ENCODE results near the gene AXIN1. TPM values are rescaled to one million over a fixed set of nuclear protein-coding genes. Genes with fewer than 3 reads are reported as not detected.

AXIN1 gene
- total RNA-seq, 1 experiment from 2014 or later, result 53.3 TPM

DNA sequence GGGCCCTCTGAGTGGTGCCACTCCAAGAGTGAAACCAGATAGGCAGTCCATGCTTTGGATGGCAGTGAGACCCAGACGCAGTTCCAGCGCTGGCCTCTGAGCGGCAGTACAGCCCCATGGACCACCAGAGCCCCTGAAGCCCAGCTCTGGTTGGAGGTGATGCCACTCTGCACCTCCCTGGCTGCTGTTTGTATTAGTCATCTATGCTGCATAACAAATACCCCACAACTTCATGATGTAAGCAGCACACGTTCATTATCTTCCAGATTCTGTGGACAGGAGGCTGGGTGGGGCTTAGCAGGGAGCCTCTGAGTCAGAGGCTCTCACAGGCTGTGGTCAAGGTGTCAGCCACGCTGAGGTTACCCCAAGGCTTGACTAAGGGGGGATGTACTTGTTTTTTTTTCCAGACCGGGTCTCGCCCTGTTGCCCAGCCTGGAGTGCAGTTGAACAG is 39.4 kb upstream of the AXIN1 start:
- H3K27me3 ChIP-seq (ENCODE audit: control insufficient read depth, insufficient read depth, low read length), result no peaks in the 10 kb centered on the region
- no peak overlapping the region for H3K27ac ChIP-seq (ENCODE audit: low read length)
- TF ChIP-seq, protein P1, sequence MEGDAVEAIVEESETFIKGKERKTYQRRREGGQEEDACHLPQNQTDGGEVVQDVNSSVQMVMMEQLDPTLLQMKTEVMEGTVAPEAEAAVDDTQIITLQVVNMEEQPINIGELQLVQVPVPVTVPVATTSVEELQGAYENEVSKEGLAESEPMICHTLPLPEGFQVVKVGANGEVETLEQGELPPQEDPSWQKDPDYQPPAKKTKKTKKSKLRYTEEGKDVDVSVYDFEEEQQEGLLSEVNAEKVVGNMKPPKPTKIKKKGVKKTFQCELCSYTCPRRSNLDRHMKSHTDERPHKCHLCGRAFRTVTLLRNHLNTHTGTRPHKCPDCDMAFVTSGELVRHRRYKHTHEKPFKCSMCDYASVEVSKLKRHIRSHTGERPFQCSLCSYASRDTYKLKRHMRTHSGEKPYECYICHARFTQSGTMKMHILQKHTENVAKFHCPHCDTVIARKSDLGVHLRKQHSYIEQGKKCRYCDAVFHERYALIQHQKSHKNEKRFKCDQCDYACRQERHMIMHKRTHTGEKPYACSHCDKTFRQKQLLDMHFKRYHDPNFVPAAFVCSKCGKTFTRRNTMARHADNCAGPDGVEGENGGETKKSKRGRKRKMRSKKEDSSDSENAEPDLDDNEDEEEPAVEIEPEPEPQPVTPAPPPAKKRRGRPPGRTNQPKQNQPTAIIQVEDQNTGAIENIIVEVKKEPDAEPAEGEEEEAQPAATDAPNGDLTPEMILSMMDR (IDR thresholded peaks at IDR 0.05), result peak; percentile 93
- no peak for TF ChIP-seq TCF7L2 (IDR thresholded peaks at IDR 0.05; ENCODE audit: low read depth, low read length)
- TF ChIP-seq, protein P2, sequence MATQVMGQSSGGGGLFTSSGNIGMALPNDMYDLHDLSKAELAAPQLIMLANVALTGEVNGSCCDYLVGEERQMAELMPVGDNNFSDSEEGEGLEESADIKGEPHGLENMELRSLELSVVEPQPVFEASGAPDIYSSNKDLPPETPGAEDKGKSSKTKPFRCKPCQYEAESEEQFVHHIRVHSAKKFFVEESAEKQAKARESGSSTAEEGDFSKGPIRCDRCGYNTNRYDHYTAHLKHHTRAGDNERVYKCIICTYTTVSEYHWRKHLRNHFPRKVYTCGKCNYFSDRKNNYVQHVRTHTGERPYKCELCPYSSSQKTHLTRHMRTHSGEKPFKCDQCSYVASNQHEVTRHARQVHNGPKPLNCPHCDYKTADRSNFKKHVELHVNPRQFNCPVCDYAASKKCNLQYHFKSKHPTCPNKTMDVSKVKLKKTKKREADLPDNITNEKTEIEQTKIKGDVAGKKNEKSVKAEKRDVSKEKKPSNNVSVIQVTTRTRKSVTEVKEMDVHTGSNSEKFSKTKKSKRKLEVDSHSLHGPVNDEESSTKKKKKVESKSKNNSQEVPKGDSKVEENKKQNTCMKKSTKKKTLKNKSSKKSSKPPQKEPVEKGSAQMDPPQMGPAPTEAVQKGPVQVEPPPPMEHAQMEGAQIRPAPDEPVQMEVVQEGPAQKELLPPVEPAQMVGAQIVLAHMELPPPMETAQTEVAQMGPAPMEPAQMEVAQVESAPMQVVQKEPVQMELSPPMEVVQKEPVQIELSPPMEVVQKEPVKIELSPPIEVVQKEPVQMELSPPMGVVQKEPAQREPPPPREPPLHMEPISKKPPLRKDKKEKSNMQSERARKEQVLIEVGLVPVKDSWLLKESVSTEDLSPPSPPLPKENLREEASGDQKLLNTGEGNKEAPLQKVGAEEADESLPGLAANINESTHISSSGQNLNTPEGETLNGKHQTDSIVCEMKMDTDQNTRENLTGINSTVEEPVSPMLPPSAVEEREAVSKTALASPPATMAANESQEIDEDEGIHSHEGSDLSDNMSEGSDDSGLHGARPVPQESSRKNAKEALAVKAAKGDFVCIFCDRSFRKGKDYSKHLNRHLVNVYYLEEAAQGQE (IDR thresholded peaks at IDR 0.05; ENCODE audit: insufficient read depth in 1 of 2, low read depth in 2 of 2, low read length in 1 of 2), result no peak
- ATAC-seq (peak; percentile 71), DNase-seq (ENCODE audit: low read depth, low spot score) (no peak)
- POLR2A ChIA-PET, result interaction anchor here (0.7 kb wide), 1 partner anchor 101 kb away, joined by 3 read pairs; no protein-coding TSS in a partner anchor
- intact Hi-C loops (cut with micrococcal nuclease; ENCODE audit: unreplicated experiment), result loop anchor here (5.0 kb wide), 1 partner anchor 105 kb away; no protein-coding TSS in a partner anchor
- in situ Hi-C loops (cut with HindIII; ENCODE audit: low pct_unique_long_range_greater_than_20kb, low sequenced_read_pairs), result no loop called here
- H3K36me3 ChIP-seq (ENCODE audit: control insufficient read depth, insufficient read depth, low read length), result no peaks in the 10 kb centered on the region
- H3K9me3 ChIP-seq (ENCODE audit: control insufficient read depth, insufficient read depth, low read depth, low read length), result no peaks in the 10 kb centered on the region
- no peak overlapping the region for H3K4me3 ChIP-seq (ENCODE audit: low read depth in 2 of 2, low read length in 2 of 2)
- peaks cover 17% of the 10 kb centered on the region for H3K4me1 ChIP-seq (ENCODE audit: control insufficient read depth, insufficient read depth, low read length)
- CTCF ChIA-PET, result interaction anchor here (0.7 kb wide), 3 partner anchors 103 to 133 kb away, joined by 4 read pairs; no protein-coding TSS in a partner anchor
- no TSS peak for BruUV-seq (replicated peaks)

DNA sequence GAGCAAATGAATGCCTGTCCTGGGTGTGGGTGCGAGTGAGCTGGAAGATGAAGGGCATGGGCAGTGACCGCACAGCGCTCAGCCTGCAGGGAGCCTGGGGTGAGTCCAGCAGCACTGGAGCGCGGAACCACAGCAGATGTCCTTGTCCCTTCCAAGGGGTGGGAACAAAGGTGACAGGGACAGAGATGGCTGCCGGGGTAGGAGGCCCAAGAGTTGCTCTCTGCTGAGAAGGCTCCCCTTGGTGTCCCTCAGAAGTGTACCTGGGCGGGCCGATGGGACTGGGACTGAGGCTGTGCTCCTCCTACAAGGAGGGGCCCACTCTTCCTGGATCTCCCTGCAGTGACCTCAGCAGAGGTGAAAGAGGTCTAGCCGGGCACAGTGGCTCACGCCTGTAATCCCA is 36.8 kb upstream of the AXIN1 start:
- no peak overlapping the region for H3K4me3 ChIP-seq (ENCODE audit: low read depth in 2 of 2, low read length in 2 of 2)
- CTCF ChIA-PET, result no interaction called here
- TF ChIP-seq SIN3A (IDR thresholded peaks at IDR 0.05; ENCODE audit: borderline replicate concordance, insufficient read depth, low read depth, low read length), result no peak
- TF ChIP-seq, protein P1 (IDR thresholded peaks at IDR 0.05), result no peak
- TF ChIP-seq TCF7L2 (IDR thresholded peaks at IDR 0.05; ENCODE audit: low read depth, low read length), result no peak
- TF ChIP-seq POLR2AphosphoS5 (IDR thresholded peaks at IDR 0.05; ENCODE audit: low read depth, low read length), result no peak
- TF ChIP-seq, protein P2 (IDR thresholded peaks at IDR 0.05; ENCODE audit: insufficient read depth in 1 of 2, low read depth in 2 of 2, low read length in 1 of 2), result no peak
- no peaks in the 10 kb centered on the region for H3K36me3 ChIP-seq (ENCODE audit: control insufficient read depth, insufficient read depth, low read length)
- DNase-seq (ENCODE audit: low read depth, low spot score) (no peak), ATAC-seq (peak; percentile 46; the same call in 1 of the 2 replicates)
- POLR2A ChIA-PET, result no interaction called here
- in situ Hi-C loops (cut with HindIII; ENCODE audit: low pct_unique_long_range_greater_than_20kb, low sequenced_read_pairs) (no loop called here), intact Hi-C loops (cut with micrococcal nuclease; ENCODE audit: unreplicated experiment) (loop anchor here (5.0 kb wide), 1 partner anchor 118 kb away; no protein-coding TSS in a partner anchor)
- BruUV-seq (replicated peaks), result no TSS peak
- peaks cover 26% of the 10 kb centered on the region for H3K4me1 ChIP-seq (ENCODE audit: control insufficient read depth, insufficient read depth, low read length)
- H3K9me3 ChIP-seq (ENCODE audit: control insufficient read depth, insufficient read depth, low read depth, low read length), result no peaks in the 10 kb centered on the region
- no peaks in the 10 kb centered on the region for H3K27me3 ChIP-seq (ENCODE audit: control insufficient read depth, insufficient read depth, low read length)
- peak overlapping the region; percentile 69 for H3K27ac ChIP-seq (ENCODE audit: low read length)
